ENCODE results near the gene EIF2A. TPM values are rescaled to one million over a fixed set of nuclear protein-coding genes. Genes with fewer than 3 reads are reported as not detected.

EIF2A gene
- polyA plus RNA-seq, 1 of the 3 experiments (the other 2 are of a cell fraction), result 67.0 TPM

GRCh38 chr3:150523538-150523937, 23.0 kb upstream of the EIF2A start:
- DNase-seq, result no peak
- ChIA-PET CTCF (no interaction called here), POLR2A (no interaction called here)
- TF ChIP-seq EP300 (IDR thresholded peaks at IDR 0.05; ENCODE audit: borderline replicate concordance in 1 of 2, low read depth in 1 of 2, low read length in 1 of 2) (no peak), MAX (IDR thresholded peaks at IDR 0.05; ENCODE audit: low read depth) (no peak), ZBTB33 (IDR thresholded peaks at IDR 0.05; ENCODE audit: borderline replicate concordance, low read depth) (no peak), FOSL2 (IDR thresholded peaks at IDR 0.05; ENCODE audit: borderline replicate concordance, low read depth) (no peak), RXRA (IDR thresholded peaks at IDR 0.05; ENCODE audit: borderline replicate concordance, low read depth) (no peak), POLR2AphosphoS5 (IDR thresholded peaks at IDR 0.05; ENCODE audit: low read depth, low read length) (no peak), FOXM1 (IDR thresholded peaks at IDR 0.05; ENCODE audit: low read depth) (no peak)
- 94% methylated on average over 2 of the region's 2 CpGs for WGBS (ENCODE audit: low lambda C conversion rate)
- Histone ChIP-seq H3K4me1 (ENCODE audit: control insufficient read depth in 1 of 2, insufficient read depth in 2 of 2, low read depth in 1 of 2, low read length in 1 of 2) (no peaks in the 10 kb centered on the region), H2AFZ (ENCODE audit: low read depth) (no peak overlapping the region), H3K36me3 (replicated peaks in 1 of 2; ENCODE audit: control insufficient read depth in 1 of 2, insufficient read depth in 2 of 2, low read length in 1 of 2) (no peaks in the 10 kb centered on the region), H3K79me2 (ENCODE audit: insufficient read depth) (no peaks in the 10 kb centered on the region), H3K27ac (ENCODE audit: low read depth in 2 of 2, low read length in 1 of 2) (no peak overlapping the region), H3K9me2 (no peaks in the 10 kb centered on the region), H3F3A (replicated peaks; ENCODE audit: insufficient read depth) (peaks cover 3% of the 10 kb centered on the region), H3K27me3 (ENCODE audit: insufficient read depth) (no peaks in the 10 kb centered on the region), H3K4me2 (no peak overlapping the region), H4K20me1 (ENCODE audit: insufficient read depth) (no peaks in the 10 kb centered on the region), H3K9me3 (no peaks in the 10 kb centered on the region), H3K4me3 (ENCODE audit: low read depth in 2 of 2, low read length in 1 of 2) (no peak overlapping the region), H3K9ac (no peak overlapping the region)

GRCh38 chr3:150527464-150528255, 18.9 kb upstream of the EIF2A start:
- 68% methylated on average over 8 of the region's 10 CpGs for WGBS (ENCODE audit: low lambda C conversion rate)
- no peaks in the 10 kb centered on the region for H3K36me3 ChIP-seq (replicated peaks in 1 of 2; ENCODE audit: control insufficient read depth in 1 of 2, insufficient read depth in 2 of 2, low read length in 1 of 2)
- no peak overlapping the region for H3K4me3 ChIP-seq (ENCODE audit: low read depth in 2 of 2, low read length in 1 of 2)
- TF ChIP-seq ELF1 (IDR thresholded peaks at IDR 0.05) (no peak), TAF1 (IDR thresholded peaks at IDR 0.05; ENCODE audit: borderline replicate concordance, low read depth, low read length) (no peak), RCOR1 (IDR thresholded peaks at IDR 0.05; ENCODE audit: low read length) (no peak), MAX (IDR thresholded peaks at IDR 0.05; ENCODE audit: low read depth) (no peak), POLR2AphosphoS5 (IDR thresholded peaks at IDR 0.05; ENCODE audit: low read depth, low read length) (no peak), NFIC (IDR thresholded peaks at IDR 0.05; ENCODE audit: borderline replicate concordance) (no peak), SIN3A (IDR thresholded peaks at IDR 0.05; ENCODE audit: borderline replicate concordance, low read depth, low read length) (no peak), EP300 (IDR thresholded peaks at IDR 0.05; ENCODE audit: borderline replicate concordance in 1 of 2, low read depth in 1 of 2, low read length in 1 of 2) (no peak), USF1 (IDR thresholded peaks at IDR 0.05; ENCODE audit: borderline replicate concordance, low read depth) (no peak), MXI1 (IDR thresholded peaks at IDR 0.05; ENCODE audit: low read depth, low read length) (no peak), CTCF (IDR thresholded peaks at IDR 0.05) (no peak), USF2 (IDR thresholded peaks at IDR 0.05; ENCODE audit: borderline replicate concordance, low read depth, low read length) (no peak), GABPA (IDR thresholded peaks at IDR 0.05; ENCODE audit: low read depth) (no peak), FOXM1 (IDR thresholded peaks at IDR 0.05; ENCODE audit: low read depth) (no peak), EZH2phosphoT487 (IDR thresholded peaks at IDR 0.05; ENCODE audit: borderline replicate concordance, low read depth) (no peak), RAD21 (IDR thresholded peaks at IDR 0.05; ENCODE audit: low read length) (no peak)

More at GRCh38 chr3:150527464-150528255, 18.9 kb upstream of the EIF2A start:
- Histone ChIP-seq H3K9me3 (no peaks in the 10 kb centered on the region), H3K79me2 (ENCODE audit: insufficient read depth) (no peaks in the 10 kb centered on the region), H3K9me2 (no peaks in the 10 kb centered on the region), H4K20me1 (ENCODE audit: insufficient read depth) (no peaks in the 10 kb centered on the region), H3F3A (replicated peaks; ENCODE audit: insufficient read depth) (peaks cover 3% of the 10 kb centered on the region), H2AFZ (ENCODE audit: low read depth) (no peak overlapping the region), H3K4me2 (no peak overlapping the region), H3K9ac (no peak overlapping the region), H3K27me3 (ENCODE audit: insufficient read depth) (no peaks in the 10 kb centered on the region), H3K4me1 (ENCODE audit: control insufficient read depth in 1 of 2, insufficient read depth in 2 of 2, low read depth in 1 of 2, low read length in 1 of 2) (no peaks in the 10 kb centered on the region), H3K27ac (ENCODE audit: low read depth in 2 of 2, low read length in 1 of 2) (no peak overlapping the region)
- no peak for DNase-seq
- ChIA-PET CTCF (interaction anchor here (0.8 to 2.6 kb wide), 7 partner anchors 8 to 260 kb away, joined by 3 to 6 read pairs (median 5); partner anchors contain the start of gene SIAH2), POLR2A (interaction anchor here (1.0 kb wide), 1 partner anchor 177 kb away, joined by 3 read pairs; no protein-coding TSS in a partner anchor)

All from SK-N-SH (cell line).